ENCODE data around the gene SBK1.

DNA sequence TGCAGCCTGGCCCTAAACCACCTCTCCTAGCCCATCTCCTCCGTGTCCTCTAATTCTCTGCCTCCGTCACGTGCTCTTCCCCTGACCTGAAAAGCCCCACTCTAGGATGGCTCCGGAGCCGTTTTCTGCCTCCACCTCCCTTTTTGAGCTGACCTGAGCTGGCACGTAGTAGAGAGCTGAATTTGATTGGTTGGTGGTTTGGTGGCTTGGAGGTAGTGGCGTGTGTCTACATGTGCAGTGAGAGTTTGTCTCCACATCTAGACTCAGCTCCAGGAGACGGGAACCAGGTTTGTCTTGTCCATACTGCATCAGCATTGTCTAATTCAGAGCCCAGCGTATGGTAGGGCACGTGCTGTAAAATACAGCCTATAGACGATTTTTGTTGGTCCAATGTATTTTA, 3.0 kb downstream of the SBK1 start:
- no peak for TF ChIP-seq POLR2A (IDR thresholded peaks at IDR 0.05)
- no peak for TF ChIP-seq CTCF (IDR thresholded peaks at IDR 0.05)
- TF ChIP-seq POLR2AphosphoS5 (IDR thresholded peaks at IDR 0.05): no peak

Data from stomach (tissue), 4 donors.